Measurements from ENCODE around the gene BBOX1.

DNA sequence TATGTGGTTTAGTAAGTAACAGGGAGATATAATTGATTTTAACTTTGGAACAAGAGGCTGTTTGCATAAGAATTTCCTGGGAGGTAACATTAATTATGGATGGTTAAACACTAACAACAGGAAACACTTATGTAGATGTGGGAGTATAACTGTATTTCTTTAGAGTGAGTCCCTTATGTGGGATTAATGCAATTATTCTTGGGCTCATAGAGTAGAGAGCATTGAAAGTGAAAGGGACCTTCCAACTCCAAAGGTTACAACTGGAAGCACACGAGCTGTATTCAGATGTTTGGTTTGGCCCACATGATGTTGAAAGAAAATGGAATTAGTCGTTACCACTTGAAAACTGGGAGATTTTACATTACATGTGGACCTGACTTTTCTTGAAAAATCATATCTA, 53.5 kb downstream of the BBOX1 start:
- TF ChIP-seq CTCF (IDR thresholded peaks at IDR 0.05) (no peak), MAZ (IDR thresholded peaks at IDR 0.05; ENCODE audit: borderline replicate concordance, low read depth, low read length) (no peak), JUN (IDR thresholded peaks at IDR 0.05) (no peak)
